GM12801 (cell line): Measurements from ENCODE around the gene GRK5.

Experiments
- TF ChIP-seq, protein P1 (sequence below): IDR thresholded peaks from one replicate; pipeline ENCODE4 v1.5.1; 2011; ENCODE audit warnings: control low read depth; ENCODE audit not compliant: insufficient read length; ENCODE audit errors: extremely low read depth

Gene GRK5

DNA sequence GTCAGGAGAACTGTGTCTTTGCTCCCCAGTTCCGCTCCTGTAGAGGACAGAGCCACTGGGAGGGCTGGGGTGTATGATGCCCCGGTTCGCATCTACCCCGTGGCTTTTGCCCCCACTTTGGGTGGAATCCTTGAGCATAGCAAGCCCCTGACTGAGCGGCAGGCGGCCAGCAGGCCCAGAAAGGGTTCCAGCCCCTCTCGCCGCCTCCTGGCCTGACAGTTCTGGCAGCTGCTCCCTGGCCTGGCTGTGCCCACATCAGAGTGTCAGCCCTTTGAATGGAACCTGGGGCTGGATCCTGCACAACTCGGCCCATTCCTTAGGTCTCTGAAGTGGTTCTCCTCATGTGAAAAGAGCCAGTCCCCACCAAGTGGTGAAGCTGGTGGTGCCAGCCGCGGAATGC lies 106.7 kb downstream of the GRK5 start:
- TF ChIP-seq, protein P1, sequence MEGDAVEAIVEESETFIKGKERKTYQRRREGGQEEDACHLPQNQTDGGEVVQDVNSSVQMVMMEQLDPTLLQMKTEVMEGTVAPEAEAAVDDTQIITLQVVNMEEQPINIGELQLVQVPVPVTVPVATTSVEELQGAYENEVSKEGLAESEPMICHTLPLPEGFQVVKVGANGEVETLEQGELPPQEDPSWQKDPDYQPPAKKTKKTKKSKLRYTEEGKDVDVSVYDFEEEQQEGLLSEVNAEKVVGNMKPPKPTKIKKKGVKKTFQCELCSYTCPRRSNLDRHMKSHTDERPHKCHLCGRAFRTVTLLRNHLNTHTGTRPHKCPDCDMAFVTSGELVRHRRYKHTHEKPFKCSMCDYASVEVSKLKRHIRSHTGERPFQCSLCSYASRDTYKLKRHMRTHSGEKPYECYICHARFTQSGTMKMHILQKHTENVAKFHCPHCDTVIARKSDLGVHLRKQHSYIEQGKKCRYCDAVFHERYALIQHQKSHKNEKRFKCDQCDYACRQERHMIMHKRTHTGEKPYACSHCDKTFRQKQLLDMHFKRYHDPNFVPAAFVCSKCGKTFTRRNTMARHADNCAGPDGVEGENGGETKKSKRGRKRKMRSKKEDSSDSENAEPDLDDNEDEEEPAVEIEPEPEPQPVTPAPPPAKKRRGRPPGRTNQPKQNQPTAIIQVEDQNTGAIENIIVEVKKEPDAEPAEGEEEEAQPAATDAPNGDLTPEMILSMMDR: no peak

DNA sequence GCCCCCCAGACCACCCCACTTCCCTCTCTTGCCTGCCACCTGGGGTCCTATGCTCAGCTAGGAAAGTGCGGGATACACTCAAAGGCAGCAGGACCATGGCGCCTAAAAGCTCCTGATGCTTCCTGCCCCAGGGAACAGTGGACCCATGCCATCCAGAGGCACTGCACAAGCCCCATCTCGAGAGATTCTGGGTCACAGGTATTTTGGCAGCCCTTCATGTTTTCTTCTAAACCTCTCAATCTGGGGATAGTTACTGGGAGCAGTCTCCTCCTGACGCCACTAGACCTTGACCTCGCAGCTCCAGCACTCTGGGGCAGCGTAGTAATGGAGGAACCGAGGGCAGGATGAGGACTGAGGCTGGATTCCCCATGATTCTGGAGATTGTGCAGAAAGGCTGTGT lies 107.1 kb downstream of the GRK5 start:
- TF ChIP-seq, protein P1: no peak

DNA sequence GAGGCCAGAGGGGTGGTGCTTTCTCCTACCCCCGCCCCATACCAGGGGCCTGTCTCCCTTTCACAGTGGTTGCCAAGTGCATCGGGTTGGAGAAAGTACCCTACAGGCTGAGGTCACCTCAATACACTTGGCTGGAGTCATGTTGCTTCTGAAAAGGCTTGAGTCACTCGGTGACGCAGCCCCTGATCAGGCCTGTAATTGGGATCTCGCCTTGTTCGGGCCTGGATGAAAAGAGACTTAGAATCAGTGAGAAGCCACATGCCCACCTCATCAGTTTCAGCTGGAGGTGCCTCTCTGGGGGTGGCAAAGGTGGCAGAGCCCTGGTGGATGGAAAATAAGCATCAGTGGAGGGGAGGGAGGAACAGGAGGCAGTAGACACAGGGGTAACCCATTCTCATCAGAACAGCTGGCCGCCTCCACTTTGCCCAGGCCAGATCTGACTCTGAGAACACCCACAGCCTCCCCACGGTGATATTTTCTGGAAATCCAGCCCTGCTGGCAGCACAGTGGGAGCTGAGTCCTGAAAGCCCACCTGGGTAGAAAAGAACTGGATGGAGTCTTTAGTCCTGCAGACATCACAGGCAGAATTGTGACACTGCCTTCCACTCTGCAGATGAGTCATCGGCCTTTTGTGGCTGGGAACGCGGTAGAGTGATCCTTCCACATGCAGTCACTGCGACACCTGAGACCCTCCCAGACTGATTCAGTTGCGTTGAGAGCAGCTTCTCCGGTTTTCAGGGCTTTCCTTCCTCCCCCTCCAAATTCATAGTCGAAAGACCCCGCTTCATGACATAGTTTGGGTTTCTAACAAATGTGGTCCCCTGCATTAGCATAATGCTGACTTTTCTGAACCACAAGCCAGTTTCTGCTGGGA lies 108.0 kb downstream of the GRK5 start:
- TF ChIP-seq, protein P1: no peak

DNA sequence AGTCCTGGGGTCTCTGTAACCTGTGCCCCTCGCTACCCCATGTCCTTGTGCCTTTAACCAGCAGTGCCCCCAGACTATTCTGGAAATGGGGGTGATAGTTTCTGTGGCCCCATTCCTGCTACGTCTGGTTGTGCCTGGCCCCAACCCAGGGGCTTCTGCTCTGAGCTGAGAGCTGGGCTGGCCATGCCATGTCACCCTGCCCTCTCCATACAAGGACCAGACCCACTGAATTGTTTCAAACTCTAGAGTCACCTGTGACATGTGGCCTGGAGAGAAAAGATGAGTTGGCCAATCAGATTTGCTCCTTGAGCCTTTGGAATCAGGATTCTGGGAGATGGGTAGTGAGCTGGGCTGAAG lies 108.6 kb downstream of the GRK5 start:
- TF ChIP-seq, protein P1: no peak

DNA sequence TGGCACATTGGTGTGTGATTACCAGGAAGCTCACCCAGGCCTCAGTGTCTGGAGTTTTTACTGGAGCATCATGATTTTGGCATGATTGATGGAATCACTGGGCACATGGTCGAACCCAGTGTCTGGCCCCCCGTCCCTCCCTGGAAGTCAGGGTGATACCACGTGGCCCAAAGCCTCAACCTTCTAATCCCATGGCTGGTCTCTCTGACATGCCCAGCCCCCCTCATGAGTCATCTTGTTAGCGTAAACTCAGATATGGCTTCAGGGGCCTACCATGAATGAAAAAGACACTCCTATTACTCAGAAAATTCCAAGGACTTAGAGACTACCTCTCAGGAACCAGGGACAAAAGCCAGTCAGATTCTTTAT lies 109.3 kb downstream of the GRK5 start:
- TF ChIP-seq, protein P1: no peak

DNA sequence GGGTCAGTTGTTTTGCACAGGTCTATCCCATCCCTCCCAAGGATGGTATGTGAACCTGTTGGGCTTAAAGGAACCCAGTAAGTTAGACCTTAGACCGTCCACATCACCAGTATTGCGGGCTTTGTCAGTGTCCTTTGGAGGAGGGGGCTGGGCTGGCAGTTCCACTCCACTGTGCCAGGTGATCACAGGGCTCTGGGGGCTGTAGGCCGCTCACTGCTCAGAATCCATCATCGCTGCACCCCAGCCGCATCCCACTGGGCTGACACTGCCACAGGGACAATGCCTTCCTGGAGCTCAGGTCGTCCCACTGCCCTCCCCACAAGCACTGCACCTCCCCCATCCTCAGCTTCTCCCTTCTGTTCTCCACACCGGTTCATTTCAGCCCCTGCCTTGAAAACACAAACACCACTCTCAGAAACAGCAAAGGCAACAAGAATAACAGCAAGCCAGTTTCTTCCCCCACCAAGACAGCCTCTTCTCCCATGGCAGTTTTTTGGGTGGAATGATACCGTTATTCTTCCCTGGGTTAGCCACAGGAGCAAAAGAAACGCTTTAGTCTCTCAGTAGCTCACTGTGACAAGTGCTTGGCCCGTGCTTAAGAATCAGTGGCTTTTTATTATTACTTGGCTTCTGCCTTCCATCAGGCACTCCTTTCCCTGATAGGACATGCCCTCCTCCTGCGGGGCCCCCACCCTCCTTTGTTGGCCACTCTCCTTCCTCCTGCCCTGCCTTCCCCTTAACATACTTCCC lies 111.2 kb downstream of the GRK5 start:
- TF ChIP-seq, protein P1: no peak

DNA sequence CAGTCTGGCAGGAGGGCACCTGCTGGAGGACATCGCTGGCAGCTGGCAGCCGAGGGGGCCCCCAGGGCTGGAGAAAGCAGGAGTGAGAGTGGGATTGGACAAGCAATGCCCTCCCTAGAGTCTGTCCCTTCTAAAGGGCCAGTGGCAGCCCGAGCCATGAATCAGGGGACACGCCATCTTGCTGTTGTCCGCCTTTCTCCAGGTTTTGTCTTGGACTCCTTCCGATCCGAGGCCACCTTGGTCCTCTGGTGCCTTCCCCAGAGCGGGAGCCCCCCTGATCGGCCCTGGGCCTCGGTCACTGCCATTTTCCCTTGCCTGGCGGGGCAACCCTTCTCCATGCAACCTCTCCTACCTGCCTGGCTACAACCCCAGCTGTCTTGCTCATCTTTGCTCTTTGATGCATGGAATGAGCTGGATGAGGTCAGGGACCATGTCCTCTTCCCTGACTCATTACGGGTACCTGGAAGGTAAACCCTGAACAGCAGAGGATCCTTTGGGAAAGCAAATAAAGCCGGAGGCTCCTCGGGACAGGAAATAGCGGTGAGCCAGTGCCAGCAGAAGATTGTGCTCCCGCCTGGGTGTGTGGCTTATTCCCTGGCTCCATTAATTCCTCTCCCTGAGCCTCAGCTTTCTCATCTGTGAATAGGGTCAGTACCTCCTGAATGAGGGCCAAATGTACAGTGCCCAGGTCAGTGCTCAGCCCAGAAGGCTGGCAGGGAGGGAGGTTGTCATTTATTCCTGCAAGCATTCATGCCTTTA lies 112.0 kb downstream of the GRK5 start:
- TF ChIP-seq, protein P1: no peak
